Measurements from ENCODE around the gene RASEF. TPM values are rescaled to one million over a fixed set of nuclear protein-coding genes. Genes with fewer than 3 reads are reported as not detected.
"Not testable (repeated sequence)": the region's sequence is repeated elsewhere in the genome, so short reads cannot be mapped to it uniquely, and the experiment has no call there.

The RASEF gene
- total RNA-seq, 2 donors from 2014 or later: not detected

GRCh38 chr9:82957529-82958379, 105.2 kb downstream of the RASEF start:
- no peaks in the 10 kb centered on the region for H3K4me1 Mint-ChIP-seq (ENCODE audit: low read depth in 2 of 2)
- H3K27ac Mint-ChIP-seq: no peak overlapping the region
- no peaks in the 10 kb centered on the region for H3K9me3 Mint-ChIP-seq
- ATAC-seq: no peak
- DNase-seq (ENCODE audit: low spot score): no peak
- no peak overlapping the region for H3K4me3 Mint-ChIP-seq
- H3K36me3 Mint-ChIP-seq: no peaks in the 10 kb centered on the region
- H3K27me3 Mint-ChIP-seq: no peaks in the 10 kb centered on the region

- ATAC-seq (no peak), DNase-seq (ENCODE audit: low spot score) (no peak)
- H3K36me3 Mint-ChIP-seq: no peaks in the 10 kb centered on the region
- no peak overlapping the region for H3K4me3 Mint-ChIP-seq
- no peak overlapping the region for H3K27ac Mint-ChIP-seq
- peaks cover 8% of the 10 kb centered on the region for H3K9me3 Mint-ChIP-seq
- H3K27me3 Mint-ChIP-seq: no peaks in the 10 kb centered on the region
- H3K4me1 Mint-ChIP-seq (ENCODE audit: low read depth in 2 of 2): no peaks in the 10 kb centered on the region
These were observed 113.7 kb downstream of the RASEF start for GRCh38 chr9:82949203-82949602.

- H3K4me3 Mint-ChIP-seq: no peak overlapping the region
- peaks cover 3% of the 10 kb centered on the region for H3K9me3 Mint-ChIP-seq
- DNase-seq (ENCODE audit: low spot score): no peak
- no peaks in the 10 kb centered on the region for H3K4me1 Mint-ChIP-seq (ENCODE audit: low read depth in 2 of 2)
- no peaks in the 10 kb centered on the region for H3K36me3 Mint-ChIP-seq
- ATAC-seq: no peak
- H3K27ac Mint-ChIP-seq: no peak overlapping the region
- H3K27me3 Mint-ChIP-seq: no peaks in the 10 kb centered on the region
These were observed 122.6 kb downstream of the RASEF start for GRCh38 chr9:82940376-82940775.

- H3K9me3 Mint-ChIP-seq: peaks cover 3% of the 10 kb centered on the region
- no peak overlapping the region for H3K4me3 Mint-ChIP-seq
- no peak for ATAC-seq
These were observed 123.5 kb downstream of the RASEF start for GRCh38 chr9:82939451-82939850.

GRCh38 chr9:82938426-82939218, 124.3 kb downstream of the RASEF start:
- Mint-ChIP-seq H3K36me3 (no peaks in the 10 kb centered on the region), H3K9me3 (peaks cover 3% of the 10 kb centered on the region), H3K4me1 (ENCODE audit: low read depth in 2 of 2) (no peaks in the 10 kb centered on the region), H3K27ac (no peak overlapping the region), H3K27me3 (no peaks in the 10 kb centered on the region), H3K4me3 (no peak overlapping the region)
- ATAC-seq (no peak), DNase-seq (ENCODE audit: low spot score) (no peak)

More at GRCh38 chr9:82939451-82939850, 123.5 kb downstream of the RASEF start:
- Mint-ChIP-seq H3K27me3 (no peaks in the 10 kb centered on the region), H3K27ac (no peak overlapping the region), H3K4me1 (ENCODE audit: low read depth in 2 of 2) (no peaks in the 10 kb centered on the region), H3K36me3 (no peaks in the 10 kb centered on the region)
- DNase-seq (ENCODE audit: low spot score): no peak

- not testable (repeated sequence) for DNase-seq (ENCODE audit: low spot score); H3K27me3 Mint-ChIP-seq; H3K36me3 Mint-ChIP-seq; H3K4me1 Mint-ChIP-seq (ENCODE audit: low read depth in 2 of 2); H3K4me3 Mint-ChIP-seq; H3K9me3 Mint-ChIP-seq; H3K27ac Mint-ChIP-seq; ATAC-seq
These were observed 126.4 kb downstream of the RASEF start for GRCh38 chr9:82936561-82936960.

- ATAC-seq (no peak), DNase-seq (ENCODE audit: low spot score) (no peak)
- H3K36me3 Mint-ChIP-seq: no peaks in the 10 kb centered on the region
- no peaks in the 10 kb centered on the region for H3K27me3 Mint-ChIP-seq
- H3K9me3 Mint-ChIP-seq: peaks cover 3% of the 10 kb centered on the region
- H3K27ac Mint-ChIP-seq: no peak overlapping the region
- H3K4me3 Mint-ChIP-seq: no peak overlapping the region
- no peaks in the 10 kb centered on the region for H3K4me1 Mint-ChIP-seq (ENCODE audit: low read depth in 2 of 2)
These were observed 128.0 kb downstream of the RASEF start for GRCh38 chr9:82934949-82935348.

- H3K27me3 Mint-ChIP-seq; DNase-seq (ENCODE audit: low spot score); ATAC-seq; H3K27ac Mint-ChIP-seq; H3K4me3 Mint-ChIP-seq; H3K4me1 Mint-ChIP-seq (ENCODE audit: low read depth in 2 of 2); H3K9me3 Mint-ChIP-seq; H3K36me3 Mint-ChIP-seq: not testable (repeated sequence)
These were observed 128.9 kb downstream of the RASEF start for GRCh38 chr9:82934025-82934424.

- Mint-ChIP-seq H3K4me1 (ENCODE audit: low read depth in 2 of 2) (no peaks in the 10 kb centered on the region), H3K27ac (no peak overlapping the region)
- ATAC-seq: no peak
These were observed 132.8 kb downstream of the RASEF start for GRCh38 chr9:82930116-82930515.

More at GRCh38 chr9:82930116-82930515, 132.8 kb downstream of the RASEF start:
- H3K9me3 Mint-ChIP-seq: no peaks in the 10 kb centered on the region
- no peaks in the 10 kb centered on the region for H3K36me3 Mint-ChIP-seq
- no peaks in the 10 kb centered on the region for H3K27me3 Mint-ChIP-seq
- no peak for DNase-seq (ENCODE audit: low spot score)
- no peak overlapping the region for H3K4me3 Mint-ChIP-seq
